Stomach (tissue), 4 donors: ENCODE results near the gene TEAD2.

Source experiments
- POLR2AphosphoS5 ChIP-seq, 3 donors: sonication (generic); formaldehyde crosslinking; IDR thresholded peaks; one replicate each; pipeline ENCODE4 v1.6.1; 2016; ENCODE audit warnings: antibody characterized with exemption in 3 of 3
- TF ChIP-seq, protein P1 (sequence below), 7 experiments: fragments of 450-650 bp in 4 of 7; fragments of 200-600 bp in 3 of 7; sonication (generic) in 3 of 7; IDR thresholded peaks; one replicate each; pipeline ENCODE4 v1.5.1; 2016 to 2019; ENCODE audit warnings: antibody characterized with exemption in 7 of 7, control low read depth in 2 of 7, mild to moderate bottlenecking in 1 of 7

DNA sequence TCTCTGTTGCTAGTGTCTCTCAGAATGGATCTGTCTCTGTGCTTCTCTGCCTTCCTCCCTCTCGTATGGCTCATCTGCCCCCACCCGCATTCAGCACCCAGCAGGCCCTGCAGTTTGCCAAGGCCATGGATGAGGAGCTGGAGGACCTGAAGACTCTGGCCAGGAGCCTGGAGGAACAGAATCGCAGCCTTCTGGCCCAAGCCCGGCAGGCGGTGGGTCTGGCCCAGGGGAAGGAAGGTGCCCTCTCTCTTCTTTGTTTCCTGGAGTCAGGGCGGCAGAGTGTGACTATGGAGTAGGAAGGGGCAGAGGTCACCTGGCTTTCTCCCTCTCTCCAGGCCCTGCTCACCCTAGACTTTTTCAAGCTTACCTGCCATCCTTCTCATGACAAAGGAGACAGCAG, 36.7 kb upstream of the TEAD2 start:
- TF ChIP-seq POLR2AphosphoS5 (IDR thresholded peaks at IDR 0.05), result no peak
- TF ChIP-seq, protein P1, sequence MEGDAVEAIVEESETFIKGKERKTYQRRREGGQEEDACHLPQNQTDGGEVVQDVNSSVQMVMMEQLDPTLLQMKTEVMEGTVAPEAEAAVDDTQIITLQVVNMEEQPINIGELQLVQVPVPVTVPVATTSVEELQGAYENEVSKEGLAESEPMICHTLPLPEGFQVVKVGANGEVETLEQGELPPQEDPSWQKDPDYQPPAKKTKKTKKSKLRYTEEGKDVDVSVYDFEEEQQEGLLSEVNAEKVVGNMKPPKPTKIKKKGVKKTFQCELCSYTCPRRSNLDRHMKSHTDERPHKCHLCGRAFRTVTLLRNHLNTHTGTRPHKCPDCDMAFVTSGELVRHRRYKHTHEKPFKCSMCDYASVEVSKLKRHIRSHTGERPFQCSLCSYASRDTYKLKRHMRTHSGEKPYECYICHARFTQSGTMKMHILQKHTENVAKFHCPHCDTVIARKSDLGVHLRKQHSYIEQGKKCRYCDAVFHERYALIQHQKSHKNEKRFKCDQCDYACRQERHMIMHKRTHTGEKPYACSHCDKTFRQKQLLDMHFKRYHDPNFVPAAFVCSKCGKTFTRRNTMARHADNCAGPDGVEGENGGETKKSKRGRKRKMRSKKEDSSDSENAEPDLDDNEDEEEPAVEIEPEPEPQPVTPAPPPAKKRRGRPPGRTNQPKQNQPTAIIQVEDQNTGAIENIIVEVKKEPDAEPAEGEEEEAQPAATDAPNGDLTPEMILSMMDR (IDR thresholded peaks at IDR 0.05), result no peak
